AG04450 (cell line): Measurements from ENCODE around the gene CALU. TPM values are rescaled to one million over a fixed set of nuclear protein-coding genes. Genes with fewer than 3 reads are reported as not detected.

ENCODE experiments used
- CTCF ChIA-PET: fragments of 300-600, 350-600 bp; formaldehyde crosslinking; extraction: SDS; loops from one replicate; lab custom pipeline; 2022; ENCODE audit warnings: antibody characterized with exemption, inconsistent platforms; lab: Charles Lee
- POLR2A ChIA-PET: fragments of 350-600 bp; formaldehyde crosslinking; extraction: SDS; loops from one replicate; lab custom pipeline; 2021; ENCODE audit warnings: antibody characterized with exemption, inconsistent platforms; lab: Yijun Ruan, JAX
- DNase-seq: peaks from one replicate; pipeline ENCODE4 v3.0.0-alpha.2; 2011; ENCODE audit warnings: low read depth, low spot score
- H3K27ac ChIP-seq: one replicate; pipeline ENCODE4 v1.5.1; 2012; ENCODE audit warnings: low read depth, low read length, control low read depth
- H3K27me3 ChIP-seq: one replicate; pipeline ENCODE4 v1.6.0; 2012; ENCODE audit warnings: low read length; ENCODE audit not compliant: control insufficient read depth, insufficient read depth
- H3K4me3 ChIP-seq: 2 replicates; pipeline ENCODE4 v1.5.1; 2011; ENCODE audit warnings: mild to moderate bottlenecking, low read depth, low read length, control low read depth
- H3K9me3 ChIP-seq: 2 replicates; pipeline ENCODE4 v1.5.1; 2012; ENCODE audit warnings: low read length; ENCODE audit not compliant: control insufficient read depth, insufficient read depth
- polyA plus RNA-seq: library from polyadenylated mRNA; depleted of rRNA; stranded (reverse); fragments of >200 nt; gene quantifications from 2 replicates; pipeline ENCODE4 v1.2.3, GENCODE V29; 2011
- TF ChIP-seq, protein P1 (sequence below): IDR thresholded peaks from 2 replicates; pipeline ENCODE4 v1.5.1; 2011; ENCODE audit warnings: low read depth, low read length, control low read depth, inconsistent platforms

Gene CALU
- polyA plus RNA-seq, 1 experiment: 815 TPM

DNA sequence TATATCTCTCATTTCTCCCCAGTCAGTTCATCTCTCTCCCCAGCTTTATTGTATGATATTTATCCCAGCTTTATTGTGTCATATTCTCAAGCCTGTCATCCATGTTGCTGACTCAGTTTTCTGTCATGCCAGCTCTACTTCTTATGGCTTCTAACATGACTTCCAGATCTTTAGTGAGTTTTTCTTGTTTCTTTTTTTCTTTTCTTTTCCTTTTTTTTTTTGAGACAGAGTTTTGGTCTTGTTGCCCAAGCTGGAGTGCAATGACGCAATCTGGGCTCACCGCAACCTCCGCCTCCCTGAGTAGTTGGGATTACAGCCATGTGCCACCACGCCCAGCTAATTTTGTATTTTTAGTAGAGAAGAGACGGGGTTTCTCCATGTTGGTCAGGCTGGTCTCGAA, 28.7 kb upstream of the CALU start:
- Histone ChIP-seq H3K27ac (no peak overlapping the region), H3K27me3 (peaks cover 8% of the 10 kb centered on the region), H3K4me3 (no peak overlapping the region), H3K9me3 (no peaks in the 10 kb centered on the region)
- ChIA-PET CTCF (no interaction called here), POLR2A (interaction anchor here (1.4 kb wide), 1 partner anchor 28 kb away, joined by 6 read pairs; no protein-coding TSS in a partner anchor)
- TF ChIP-seq, protein P1, sequence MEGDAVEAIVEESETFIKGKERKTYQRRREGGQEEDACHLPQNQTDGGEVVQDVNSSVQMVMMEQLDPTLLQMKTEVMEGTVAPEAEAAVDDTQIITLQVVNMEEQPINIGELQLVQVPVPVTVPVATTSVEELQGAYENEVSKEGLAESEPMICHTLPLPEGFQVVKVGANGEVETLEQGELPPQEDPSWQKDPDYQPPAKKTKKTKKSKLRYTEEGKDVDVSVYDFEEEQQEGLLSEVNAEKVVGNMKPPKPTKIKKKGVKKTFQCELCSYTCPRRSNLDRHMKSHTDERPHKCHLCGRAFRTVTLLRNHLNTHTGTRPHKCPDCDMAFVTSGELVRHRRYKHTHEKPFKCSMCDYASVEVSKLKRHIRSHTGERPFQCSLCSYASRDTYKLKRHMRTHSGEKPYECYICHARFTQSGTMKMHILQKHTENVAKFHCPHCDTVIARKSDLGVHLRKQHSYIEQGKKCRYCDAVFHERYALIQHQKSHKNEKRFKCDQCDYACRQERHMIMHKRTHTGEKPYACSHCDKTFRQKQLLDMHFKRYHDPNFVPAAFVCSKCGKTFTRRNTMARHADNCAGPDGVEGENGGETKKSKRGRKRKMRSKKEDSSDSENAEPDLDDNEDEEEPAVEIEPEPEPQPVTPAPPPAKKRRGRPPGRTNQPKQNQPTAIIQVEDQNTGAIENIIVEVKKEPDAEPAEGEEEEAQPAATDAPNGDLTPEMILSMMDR: no peak
- DNase-seq: no peak

- POLR2A ChIA-PET: no interaction called here
- DNase-seq: no peak
- Histone ChIP-seq H3K4me3 (no peak overlapping the region), H3K9me3 (no peaks in the 10 kb centered on the region), H3K27ac (no peak overlapping the region), H3K27me3 (peaks cover 2% of the 10 kb centered on the region)
- TF ChIP-seq, protein P1: no peak
- CTCF ChIA-PET: interaction anchor here (0.8 to 1.4 kb wide), 2 partner anchors 170 to 254 kb away, joined by 3 read pairs; no protein-coding TSS in a partner anchor
These were observed 25.4 kb upstream of the CALU start for GRCh38 chr7:128713794-128714193.

- no peak overlapping the region for H3K27ac ChIP-seq
- ChIA-PET POLR2A (no interaction called here), CTCF (no interaction called here)
- no peaks in the 10 kb centered on the region for H3K9me3 ChIP-seq
- peaks cover 2% of the 10 kb centered on the region for H3K27me3 ChIP-seq
- DNase-seq: no peak
- H3K4me3 ChIP-seq: no peak overlapping the region
- TF ChIP-seq, protein P1: no peak
These were observed 24.3 kb upstream of the CALU start for GRCh38 chr7:128714701-128715495.

DNA sequence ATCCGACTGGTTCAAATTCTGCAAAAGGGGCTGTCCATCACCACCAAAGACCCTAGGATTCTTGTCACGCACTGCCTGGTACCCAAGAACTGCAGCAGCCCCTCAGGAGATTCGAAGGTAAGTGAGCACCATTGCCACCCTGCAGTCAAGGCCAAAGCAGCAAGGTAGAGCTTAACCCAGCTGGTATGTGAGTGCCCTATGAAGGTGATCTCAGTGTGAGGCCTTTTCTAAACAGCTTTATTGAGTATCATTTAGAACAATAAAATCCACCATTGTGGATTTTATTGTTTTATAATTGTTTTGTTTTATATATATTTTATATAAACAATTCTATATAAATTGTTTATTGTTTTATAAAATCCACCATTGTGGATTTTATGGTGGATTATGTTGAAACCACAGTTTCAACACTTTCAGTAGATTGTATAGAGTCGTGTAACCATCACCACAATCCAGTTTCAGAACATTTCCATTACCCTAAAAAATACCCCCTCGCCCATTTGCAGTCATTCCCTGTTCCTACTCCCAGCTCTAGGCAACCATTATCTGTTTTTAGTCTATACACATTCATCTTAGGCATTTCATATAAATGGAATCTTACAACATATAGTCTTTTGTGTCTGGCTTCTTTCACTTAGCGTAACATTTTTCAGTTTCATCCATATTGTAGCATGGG, 20.1 kb upstream of the CALU start:
- Histone ChIP-seq H3K27ac (no peak overlapping the region), H3K27me3 (peaks cover 9% of the 10 kb centered on the region), H3K9me3 (no peaks in the 10 kb centered on the region), H3K4me3 (no peak overlapping the region)
- no peak for DNase-seq
- POLR2A ChIA-PET: interaction anchor here (0.7 kb wide), 1 partner anchor 10 kb away, joined by 7 read pairs; no protein-coding TSS in a partner anchor
- TF ChIP-seq, protein P1: no peak
- CTCF ChIA-PET: no interaction called here

- H3K4me3 ChIP-seq: no peak overlapping the region
- ChIA-PET CTCF (no interaction called here), POLR2A (no interaction called here)
- TF ChIP-seq, protein P1: no peak
- DNase-seq: no peak
- H3K27ac ChIP-seq: no peak overlapping the region
- H3K27me3 ChIP-seq: peaks cover 19% of the 10 kb centered on the region
- H3K9me3 ChIP-seq: no peaks in the 10 kb centered on the region
These were observed 17.8 kb upstream of the CALU start for GRCh38 chr7:128721376-128721775.
